GM23338 (cell line): ENCODE results near the gene RAPGEF3. TPM values are rescaled to one million over a fixed set of nuclear protein-coding genes. Genes with fewer than 3 reads are reported as not detected.

Source experiments
- ATAC-seq: fragments of 200-7000 bp; cut with Tn5 transposase; 3 replicates; pipeline ENCODE4 v1.9.1; 2020
- DNase-seq: peaks from one replicate; pipeline ENCODE4 v3.0.0-alpha.2; 2015; ENCODE audit warnings: low spot score
- H2AFZ ChIP-seq: fragments of 200-600 bp; sonication (generic); 2 replicates; pipeline ENCODE4 v1.8.0; 2016; ENCODE audit warnings: antibody characterized with exemption, mild to moderate bottlenecking, moderate library complexity
- H3F3A ChIP-seq: fragments of 200-600 bp; sonication (generic); replicated peaks from 2 replicates; pipeline ENCODE4 v1.8.0; 2017; ENCODE audit warnings: antibody characterized with exemption, mixed run types, low read depth
- H3K27ac ChIP-seq: fragments of 200-600 bp; sonication (generic); 2 replicates; pipeline ENCODE4 v1.6.1; 2016; ENCODE audit warnings: low read depth
- H3K27me3 ChIP-seq: fragments of 200-600 bp; sonication (generic); 2 replicates; pipeline ENCODE4 v1.8.0; 2016; ENCODE audit warnings: mild to moderate bottlenecking, mixed run types, moderate library complexity; ENCODE audit not compliant: insufficient read depth
- H3K36me3 ChIP-seq: fragments of 200-600 bp; sonication (generic); 2 replicates; pipeline ENCODE4 v1.8.0; 2016; ENCODE audit warnings: mild to moderate bottlenecking; ENCODE audit not compliant: insufficient read depth
- H3K4me1 ChIP-seq: fragments of 200-600 bp; sonication (generic); 2 replicates; pipeline ENCODE4 v1.8.0; 2016; ENCODE audit warnings: mild to moderate bottlenecking, moderate library complexity; ENCODE audit not compliant: insufficient read depth
- H3K4me2 ChIP-seq: fragments of 200-600 bp; sonication (generic); 2 replicates; pipeline ENCODE4 v1.7.1; 2017; ENCODE audit warnings: mixed run types
- H3K4me3 ChIP-seq: fragments of 200-600 bp; sonication (generic); 2 replicates; pipeline ENCODE4 v1.6.1; 2016; ENCODE audit warnings: mixed run types
- H3K79me2 ChIP-seq: fragments of 200-600 bp; sonication (generic); replicated peaks from 2 replicates; pipeline ENCODE4 v1.8.0; 2017; ENCODE audit warnings: mild to moderate bottlenecking; ENCODE audit not compliant: insufficient read depth
- H3K9me2 ChIP-seq: fragments of 200-600 bp; sonication (generic); 2 replicates; pipeline ENCODE4 v1.8.0; 2017; ENCODE audit not compliant: insufficient read depth
- H4K20me1 ChIP-seq: fragments of 200-600 bp; sonication (generic); replicated peaks from 2 replicates; pipeline ENCODE4 v1.8.0; 2017; ENCODE audit warnings: mild to moderate bottlenecking; ENCODE audit not compliant: insufficient read depth
- H3K27ac Mint-ChIP-seq: 2 replicates; pipeline ENCODE4 v1.8.0; 2020; ENCODE audit warnings: inconsistent platforms, mild to moderate bottlenecking, moderate library complexity, mixed read lengths
- H3K27me3 Mint-ChIP-seq: 3 replicates; pipeline ENCODE4 v1.8.0; 2022; ENCODE audit warnings: low read depth, mild to moderate bottlenecking, moderate library complexity, mixed read lengths, inconsistent platforms; ENCODE audit not compliant: insufficient read depth, poor library complexity
- H3K36me3 Mint-ChIP-seq: 3 replicates; pipeline ENCODE4 v1.8.0; 2021; ENCODE audit warnings: low read depth, mild to moderate bottlenecking, inconsistent platforms, moderate library complexity, mixed read lengths
- H3K4me1 Mint-ChIP-seq: 3 replicates; pipeline ENCODE4 v1.8.0; 2020; ENCODE audit warnings: mild to moderate bottlenecking, inconsistent platforms, mixed read lengths
- H3K4me3 Mint-ChIP-seq: 3 replicates; pipeline ENCODE4 v1.8.0; 2021; ENCODE audit warnings: moderate library complexity, mild to moderate bottlenecking, inconsistent platforms, mixed read lengths
- H3K9me3 Mint-ChIP-seq: 3 replicates; pipeline ENCODE4 v1.8.0; 2020; ENCODE audit warnings: moderate library complexity, mild to moderate bottlenecking, inconsistent platforms, mixed read lengths
- CREB1 ChIP-seq: fragments of 250-450 bp; sonication (Bioruptor Pico); IDR thresholded peaks from 2 replicates; pipeline ENCODE4 v1.5.0; 2020; ENCODE audit warnings: low read depth, mild to moderate bottlenecking, moderate library complexity
- CTCF ChIP-seq, 2 experiments: fragments of 200-600 bp in 1 of 2; sonication (generic) in 1 of 2; conservative IDR thresholded peaks; 2 replicates each; pipeline versions ENCODE4 v1.5.1 to v1.6.1; 2016 to 2017; ENCODE audit warnings: antibody characterized with exemption in 2 of 2, low read depth in 2 of 2, mild to moderate bottlenecking in 2 of 2, moderate library complexity in 1 of 2
- ETS1 ChIP-seq: IDR thresholded peaks from 2 replicates; pipeline ENCODE4 v1.6.1; 2016; ENCODE audit warnings: antibody characterized with exemption
- EZH2 ChIP-seq: fragments of 200-600 bp; sonication (generic); IDR thresholded peaks from one replicate; pipeline ENCODE4 v1.8.0; 2017; ENCODE audit warnings: antibody characterized with exemption, mild to moderate bottlenecking, low read depth; ENCODE audit not compliant: unreplicated experiment
- EZH2phosphoT487 ChIP-seq: fragments of 200-600 bp; sonication (generic); IDR thresholded peaks from one replicate; pipeline ENCODE4 v1.8.1; 2018; ENCODE audit warnings: antibody characterized with exemption; ENCODE audit not compliant: unreplicated experiment
- JUNB ChIP-seq: IDR thresholded peaks from one replicate; pipeline ENCODE4 v1.6.1; 2016; ENCODE audit warnings: antibody characterized with exemption; ENCODE audit not compliant: unreplicated experiment
- NANOG ChIP-seq: IDR thresholded peaks from 2 replicates; pipeline ENCODE4 v1.6.1; 2016; ENCODE audit warnings: antibody characterized with exemption, borderline replicate concordance
- POLR2AphosphoS5 ChIP-seq: IDR thresholded peaks from 2 replicates; pipeline ENCODE4 v1.6.1; 2016; ENCODE audit warnings: antibody characterized with exemption, low read depth
- REST ChIP-seq: IDR thresholded peaks from one replicate; pipeline ENCODE4 v1.6.1; 2018; ENCODE audit warnings: antibody characterized with exemption; ENCODE audit not compliant: unreplicated experiment
- STAT1 ChIP-seq: IDR thresholded peaks from one replicate; pipeline ENCODE4 v1.6.1; 2016; ENCODE audit warnings: antibody characterized with exemption; ENCODE audit not compliant: unreplicated experiment
- ZNF114 ChIP-seq: fragments of 250-450 bp; sonication (Bioruptor Pico); IDR thresholded peaks from 2 replicates; pipeline ENCODE4 v1.5.0; 2020; ENCODE audit warnings: mild to moderate bottlenecking, moderate library complexity
- ZNF331 ChIP-seq: fragments of 250-450 bp; sonication (Bioruptor Pico); IDR thresholded peaks from 2 replicates; pipeline ENCODE4 v1.5.0; 2020; ENCODE audit warnings: low read depth, mild to moderate bottlenecking, moderate library complexity
- ZNF462 ChIP-seq: fragments of 250-450 bp; sonication (Bioruptor Pico); IDR thresholded peaks from 2 replicates; pipeline ENCODE4 v1.5.0; 2020; ENCODE audit warnings: mild to moderate bottlenecking, moderate library complexity
- polyA plus RNA-seq: library from polyadenylated mRNA; unstranded; fragments of >200 nt; fragmentation: Nextera tagmentation; extraction: Ambion mirVana; gene quantifications from 2 replicates; pipeline ENCODE4 v1.2.1, GENCODE V29; 2016
- total RNA-seq: library from RNA; depleted of rRNA; stranded (reverse); fragments of >200 nt; shearing (Covaris generic); gene quantifications from 2 replicates; pipeline ENCODE4 v1.2.3, GENCODE V29; 2014

Gene RAPGEF3
- total and polyA plus RNA-seq, 2 experiments from 2014 or later = 2.3 to 11.8 TPM

GRCh38 chr12:47799357-47799955 is 40.8 kb upstream of the RAPGEF3 start:
- Mint-ChIP-seq H3K27me3 (peaks cover 9% of the 10 kb centered on the region), H3K4me1 (peaks cover 54% of the 10 kb centered on the region), H3K27ac (no peak overlapping the region; the same call in 1 of the 2 replicates), H3K4me3 (no peak overlapping the region), H3K9me3 (peaks cover 2% of the 10 kb centered on the region; the same call in 2 of the 3 replicates), H3K36me3 (peaks cover 22% of the 10 kb centered on the region)
- Histone ChIP-seq H3K79me2 (peaks cover 40% of the 10 kb centered on the region), H4K20me1 (peaks cover 13% of the 10 kb centered on the region), H2AFZ (no peak overlapping the region), H3K4me3 (no peak overlapping the region), H3K36me3 (peaks cover 3% of the 10 kb centered on the region; the same call in 1 of the 2 replicates), H3K27me3 (no peaks in the 10 kb centered on the region), H3K27ac (no peak overlapping the region), H3F3A (no peaks in the 10 kb centered on the region), H3K9me2 (no peaks in the 10 kb centered on the region), H3K4me1 (peaks cover 3% of the 10 kb centered on the region), H3K4me2 (no peak overlapping the region)
- ATAC-seq (no peak), DNase-seq (no peak)
- no peak for TF ChIP-seq ETS1
- TF ChIP-seq EZH2 = no peak
- no peak for TF ChIP-seq ZNF462 (CRISPR knock-in tag)
- TF ChIP-seq POLR2AphosphoS5 = no peak
- no peak for TF ChIP-seq REST
- no peak for TF ChIP-seq ZNF114 (CRISPR knock-in tag)
- no peak for TF ChIP-seq EZH2phosphoT487
- no peak for TF ChIP-seq ZNF331 (CRISPR knock-in tag)
- no peak for TF ChIP-seq CTCF (conservative IDR thresholded peaks at IDR 0.05; ENCODE audit: low read depth in 2 of 2)
- no peak for TF ChIP-seq JUNB
- TF ChIP-seq STAT1 = no peak
- no peak for TF ChIP-seq NANOG
- no peak for TF ChIP-seq CREB1 (CRISPR knock-in tag)
